Activated T-helper 1 cell treated with anti-CD3 and anti-CD28 coated beads, Interleukin-2, amount 50 U/mL, for 16 hours (primary cell): Measurements from ENCODE around the gene IDI1.
A peak's percentile ranks its signal among the peaks of the same experiment; 100 is the strongest.
"Not testable (repeated sequence)": the region's sequence is repeated elsewhere in the genome, so short reads cannot be mapped to it uniquely, and the experiment has no call there.

Source experiments
- DNase-seq, 2 donors: peaks; one replicate each; pipeline ENCODE4 v3.0.0-alpha.2; 2020; ENCODE audit warnings: low read depth in 1 of 2, low spot score in 1 of 2

The IDI1 gene

DNA sequence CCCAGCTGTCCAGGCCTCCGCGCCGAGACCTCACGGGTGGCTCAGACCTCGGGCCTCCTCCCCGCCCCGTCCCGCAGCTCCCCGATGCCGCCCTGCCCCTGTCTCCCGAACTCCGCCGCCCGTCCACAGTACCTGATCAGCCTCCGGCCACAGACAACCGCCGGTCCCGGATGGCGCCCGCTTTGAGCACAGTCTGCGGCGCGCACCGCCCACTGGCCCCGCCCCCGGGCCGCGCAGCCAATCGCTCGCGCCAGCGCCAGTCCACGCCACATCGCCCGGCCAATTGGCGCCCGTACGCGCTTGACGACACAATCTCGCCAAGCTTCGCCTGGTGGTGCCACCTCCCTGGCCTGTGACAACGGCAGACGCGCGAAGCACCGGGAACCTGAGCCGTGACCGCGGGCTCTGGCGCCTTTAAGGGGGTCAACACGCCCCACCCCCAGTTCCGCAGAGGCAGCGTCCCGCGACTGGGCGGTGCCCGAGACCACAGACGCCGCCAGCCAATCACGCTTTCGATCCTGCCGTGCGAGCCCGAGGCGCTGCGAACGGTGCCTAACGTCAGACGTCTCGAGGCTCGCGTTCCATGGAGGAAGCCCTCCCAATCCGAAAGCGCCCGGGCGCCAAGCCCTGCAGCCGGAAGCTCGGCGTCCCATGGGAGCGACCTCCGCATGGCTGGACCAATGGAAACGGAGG, at the start of gene IDI1:
TSS of gene IDI1 (minus strand) at position 388 of the 693 bp plus-strand sequence. CDS start at position 272, 116 bp downstream.
- peak; percentile 88 to 95 for DNase-seq

DNA sequence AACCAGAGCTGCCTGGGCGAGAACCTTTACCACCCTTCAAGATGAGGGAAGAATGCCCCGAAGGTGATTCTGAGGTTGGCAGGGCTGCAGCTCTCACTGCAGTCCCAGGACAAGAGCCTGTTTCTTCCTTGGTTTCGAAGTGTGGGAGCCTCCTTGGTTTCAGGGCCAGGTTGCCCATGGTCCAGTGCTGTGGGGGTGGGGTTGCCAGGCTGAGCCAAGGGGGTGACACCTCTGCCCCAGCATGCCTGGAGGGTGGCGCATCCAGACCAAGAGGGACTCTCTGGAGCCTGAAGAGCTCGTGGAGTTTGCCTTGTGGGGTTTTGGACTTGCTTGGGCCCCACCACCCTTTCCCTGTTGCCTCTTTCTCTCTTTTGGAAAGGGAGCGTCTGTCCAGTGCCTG, 48.5 kb upstream of the IDI1 start:
- DNase-seq = no peak

DNA sequence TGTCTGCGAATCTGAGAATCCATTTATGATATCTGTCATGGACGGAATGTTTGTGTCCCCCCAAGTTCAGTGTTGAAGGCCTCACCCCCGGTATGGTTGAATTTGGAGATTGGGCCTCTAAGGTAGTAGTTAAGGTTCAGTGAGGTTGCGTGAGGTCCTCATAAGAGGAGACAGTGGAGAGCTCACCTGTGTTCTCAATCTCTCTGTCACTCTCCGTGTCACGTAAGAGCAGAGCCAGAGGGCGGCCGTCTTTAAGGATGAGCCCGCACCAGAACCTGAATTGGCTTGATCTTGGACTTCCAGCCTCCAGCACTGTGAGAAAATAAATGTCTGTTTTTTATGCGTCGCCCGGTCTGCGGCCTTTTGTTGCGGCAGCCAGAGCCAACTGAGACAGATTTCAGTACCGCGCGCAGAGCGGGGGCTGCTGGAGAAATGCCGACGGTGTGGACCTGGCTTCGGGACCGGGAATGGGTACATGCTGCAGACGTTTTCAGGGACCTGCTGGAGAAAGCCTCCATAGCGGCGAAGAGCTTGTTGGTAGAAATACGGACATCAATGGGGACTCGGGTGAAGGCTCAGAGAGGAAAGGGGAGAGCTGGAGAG, 47.5 kb upstream of the IDI1 start:
- DNase-seq = no peak

DNA sequence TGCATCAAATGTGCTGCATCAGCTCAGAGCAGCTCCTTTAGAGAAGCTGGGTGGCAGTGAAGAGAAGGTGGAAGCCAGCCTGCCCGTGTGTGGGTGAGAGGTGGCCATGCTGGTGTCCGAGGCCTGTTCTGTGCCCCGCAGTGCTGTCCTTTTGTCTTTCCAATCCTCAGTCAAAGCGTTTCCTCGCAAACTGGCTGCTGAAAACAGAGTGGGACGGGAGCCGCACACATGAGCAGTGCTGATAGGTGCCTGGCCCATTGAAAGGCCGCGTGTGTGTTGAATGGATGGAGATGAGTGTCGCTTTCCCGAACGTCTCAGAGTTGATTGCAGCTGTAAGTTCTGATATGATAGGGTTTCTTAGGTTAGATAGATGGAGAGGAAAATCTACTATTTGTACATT, 46.6 kb upstream of the IDI1 start:
- no peak for DNase-seq

DNA sequence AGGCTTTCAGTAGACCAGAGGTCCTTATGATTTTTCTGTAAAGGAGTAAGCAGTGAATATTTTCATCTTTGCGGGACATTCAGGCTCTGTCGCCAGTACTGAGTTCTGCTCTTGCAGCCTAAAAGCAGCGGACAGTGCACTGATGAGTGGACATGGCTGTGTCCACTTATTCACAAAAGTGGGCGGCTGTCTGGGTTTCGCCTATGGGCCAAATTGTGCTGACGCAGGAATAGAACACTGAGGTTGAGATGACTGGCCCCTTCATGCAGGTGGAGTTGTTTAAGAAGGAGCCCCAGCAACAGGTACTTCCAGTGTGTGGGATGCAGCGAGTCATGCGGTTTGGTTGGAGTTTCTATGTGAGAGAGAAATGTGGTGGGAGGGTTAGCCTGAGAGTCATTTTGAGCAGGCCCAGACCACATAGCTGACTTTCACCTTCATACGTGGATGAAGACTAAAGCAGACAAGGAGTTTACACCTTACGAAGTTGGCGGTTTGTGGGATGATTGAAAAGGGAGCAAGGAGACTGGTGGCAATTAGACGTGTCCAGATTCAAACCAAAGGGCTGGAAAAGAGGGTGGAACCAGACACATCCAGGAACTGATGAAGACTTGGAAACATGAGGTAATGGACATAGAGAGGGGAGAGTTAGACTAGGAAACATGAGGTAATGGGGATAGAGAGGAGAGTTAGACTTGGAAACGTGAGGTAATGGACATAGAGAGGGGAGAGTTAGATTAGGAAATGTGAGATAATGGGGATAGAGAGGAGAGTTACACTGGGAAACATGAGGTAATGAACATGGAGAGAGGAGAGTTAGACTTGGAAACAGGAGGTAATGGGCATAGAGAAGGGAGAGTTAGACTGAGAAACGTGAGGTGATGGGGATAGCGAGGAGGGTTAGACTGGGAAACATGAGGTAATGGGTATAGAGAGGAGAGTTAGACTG, 45.5 kb upstream of the IDI1 start:
- peak in 1 of 2 donors; percentile 24 for DNase-seq

GRCh38 chr10:1093696-1094095, 44.8 kb upstream of the IDI1 start:
- no peak for DNase-seq

- no peak for DNase-seq
Measured at GRCh38 chr10:1090696-1091095, 41.8 kb upstream of the IDI1 start.

DNA sequence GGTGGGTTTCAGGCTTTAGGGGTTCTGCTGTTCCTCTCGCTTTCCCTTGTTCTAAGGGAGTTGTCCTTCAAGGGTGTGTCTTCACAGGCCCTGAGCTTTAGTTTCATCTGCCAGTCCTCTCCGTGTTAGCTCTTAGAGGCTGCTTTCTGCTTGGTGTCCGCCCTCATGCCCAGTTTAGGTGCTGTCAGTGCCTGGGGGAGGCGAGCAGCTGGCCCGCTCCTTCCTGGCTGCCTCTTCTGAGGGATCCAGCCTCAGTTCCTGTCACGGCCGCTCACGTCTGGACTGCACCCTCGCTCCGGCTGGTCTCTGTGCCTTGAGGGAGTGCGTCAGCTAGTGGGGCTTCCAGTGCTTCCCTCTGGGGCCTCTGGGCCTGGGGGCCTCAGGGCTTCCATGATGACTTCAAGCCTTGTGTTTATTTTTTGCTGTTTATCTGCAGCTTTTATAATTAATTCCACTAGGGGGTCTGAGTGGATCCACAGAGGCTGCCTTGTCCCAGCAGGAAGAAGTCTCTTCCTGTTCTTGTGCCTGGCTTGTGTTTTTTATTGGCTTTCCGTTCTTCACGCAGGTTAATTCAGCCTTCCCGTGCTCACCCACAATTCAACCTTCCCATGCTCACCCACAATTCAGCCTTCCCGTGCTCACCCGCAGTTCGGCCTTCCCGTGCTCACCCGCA, 40.2 kb upstream of the IDI1 start:
- DNase-seq = no peak

- DNase-seq = no peak
Measured at GRCh38 chr10:1086787-1087186, 37.9 kb upstream of the IDI1 start.

DNA sequence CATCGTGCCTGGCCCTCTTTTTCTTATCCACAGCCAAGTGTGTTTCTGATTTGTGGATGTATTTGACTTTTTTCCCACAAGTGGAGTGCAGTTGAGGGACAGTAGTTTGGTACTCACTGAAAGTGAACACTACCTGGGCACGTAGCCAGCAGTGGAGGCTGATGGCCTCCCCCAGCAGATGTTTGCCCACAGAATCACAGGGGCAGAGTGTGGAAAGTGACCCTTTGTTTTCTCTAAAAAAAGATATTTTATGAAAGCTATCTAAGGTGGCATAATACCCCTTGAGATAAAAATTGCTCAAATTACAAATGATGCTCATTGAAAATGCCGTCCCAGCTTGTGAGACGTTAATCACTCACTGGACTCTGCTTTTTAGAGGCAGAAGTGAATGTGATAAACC, 36.3 kb upstream of the IDI1 start:
- DNase-seq = no peak

- no peak for DNase-seq
Measured at GRCh38 chr10:1084011-1084950, 35.4 kb upstream of the IDI1 start.

- no peak for DNase-seq
Measured at GRCh38 chr10:1083581-1083980, 34.7 kb upstream of the IDI1 start.

- no peak for DNase-seq
Measured at GRCh38 chr10:1078668-1079067, 29.7 kb upstream of the IDI1 start.

GRCh38 chr10:1074748-1075308, 25.9 kb upstream of the IDI1 start:
- DNase-seq = no peak

DNA sequence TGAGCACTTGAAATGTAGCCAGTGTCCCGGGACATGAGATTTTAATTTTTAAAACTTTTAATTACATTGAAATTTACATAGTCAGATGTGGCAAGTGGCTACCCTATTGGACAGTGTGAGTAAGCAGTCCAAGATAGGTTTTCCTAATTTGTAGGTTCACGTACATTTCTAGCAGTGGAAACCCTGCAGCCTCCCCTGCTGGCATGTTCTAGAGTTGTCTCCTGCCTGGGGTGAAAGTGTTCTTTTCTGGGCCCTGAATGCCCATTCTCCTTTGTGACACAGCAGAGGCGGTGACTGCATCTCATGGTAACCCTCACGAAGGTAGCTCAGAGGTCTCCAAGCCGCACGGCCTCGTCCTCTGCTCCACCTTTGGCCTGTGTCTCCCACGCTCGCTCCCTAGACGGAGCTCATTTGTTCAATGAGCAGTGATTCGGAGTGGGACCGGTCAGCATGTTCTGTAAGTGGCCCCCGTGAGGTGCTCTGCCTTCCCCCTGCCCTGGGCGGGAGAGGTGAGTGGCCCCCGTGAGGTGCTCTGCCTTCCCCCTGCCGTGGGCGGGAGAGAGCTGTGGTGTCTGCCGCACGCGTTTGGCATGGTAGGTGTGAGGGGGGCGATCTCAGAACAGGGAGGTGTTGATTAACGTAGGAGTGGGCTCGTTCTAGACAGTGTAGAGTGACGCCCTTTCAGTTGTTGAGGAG, 25.3 kb upstream of the IDI1 start:
- no peak for DNase-seq

DNA sequence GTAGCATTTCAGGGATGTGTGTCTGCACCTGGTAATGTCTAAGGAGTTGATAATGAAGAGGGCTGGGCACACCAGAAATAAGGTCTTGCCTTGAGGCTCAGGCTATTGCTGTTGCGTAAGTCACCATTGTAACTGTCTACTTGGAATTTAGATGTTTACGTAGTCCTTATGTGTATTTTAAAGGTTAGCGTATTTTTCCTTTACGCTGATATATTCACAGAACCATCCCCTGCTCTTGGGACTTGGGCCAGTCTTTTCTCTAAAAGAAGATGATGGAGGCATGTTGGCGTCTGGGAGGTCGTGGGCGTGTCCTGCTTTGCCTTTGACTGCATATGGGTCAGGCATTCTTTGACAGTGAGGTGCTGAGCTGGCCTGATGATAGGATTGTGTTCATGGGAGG, 22.0 kb upstream of the IDI1 start:
- no peak for DNase-seq

GRCh38 chr10:1068380-1069361, 19.8 kb upstream of the IDI1 start:
- DNase-seq = no peak

GRCh38 chr10:1066734-1067133, 17.8 kb upstream of the IDI1 start:
- not testable (repeated sequence) for DNase-seq
